Measurements from ENCODE around the gene ZXDC.

The ZXDC gene

GRCh38 chr3:126390751-126391150 is 84.9 kb downstream of the ZXDC start:
- DNase-seq, result no peak

DNA sequence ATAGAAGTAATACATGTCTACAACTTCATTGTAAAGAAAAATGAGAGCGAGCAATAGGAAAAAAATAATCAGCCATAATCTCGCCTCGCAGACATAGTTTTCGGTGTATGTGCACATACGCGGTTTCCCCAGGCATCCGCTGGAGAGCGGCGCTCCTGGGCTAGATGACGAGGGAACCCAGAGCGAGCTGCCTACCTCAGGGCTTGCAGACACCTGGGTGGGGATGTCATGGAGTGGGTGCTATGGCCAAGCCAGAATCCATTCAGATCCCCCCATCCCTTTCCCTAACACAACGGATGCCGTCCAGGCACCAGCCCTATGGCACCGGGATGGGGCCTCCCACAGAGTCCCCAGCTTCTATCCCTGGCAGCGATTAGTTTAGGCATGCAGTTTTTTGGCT is 85.5 kb downstream of the ZXDC start:
- no peak for DNase-seq

DNA sequence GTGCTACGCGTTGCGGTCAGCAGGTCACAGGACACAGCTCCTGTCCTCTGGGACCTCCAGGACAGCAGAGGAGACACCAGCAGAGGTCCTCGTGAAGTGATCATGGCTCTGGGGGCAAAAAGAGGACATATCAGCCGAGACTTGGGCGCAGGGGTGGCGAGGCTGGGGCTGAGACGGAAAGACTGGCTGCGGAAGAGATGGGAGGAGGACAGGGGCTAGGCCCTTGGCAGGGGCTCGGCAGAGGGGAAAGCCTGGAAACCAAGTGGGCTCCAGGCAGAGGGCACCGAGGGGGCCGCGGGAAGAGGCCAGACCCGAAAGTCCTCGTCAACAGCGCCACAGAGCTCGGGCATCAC is 85.9 kb downstream of the ZXDC start:
- DNase-seq, result no peak

- DNase-seq, result peak; percentile 69
Measured at GRCh38 chr3:126389112-126389793, 86.4 kb downstream of the ZXDC start.
